WTC11 (cell line): Measurements from ENCODE around the gene GPC2. TPM values are rescaled to one million over a fixed set of nuclear protein-coding genes. Genes with fewer than 3 reads are reported as not detected.

ENCODE experiments used
- ATAC-seq: fragments of 200-7000 bp; cut with Tn5 transposase; 2 replicates; pipeline ENCODE4 v1.10.0; 2021; ENCODE audit warnings: mild to moderate bottlenecking, moderate library complexity
- CTCF ChIA-PET: fragments of 300-600 bp; sonication (Branson Sonifier 250); formaldehyde crosslinking; loops from one replicate; lab custom pipeline; 2021; ENCODE audit warnings: antibody characterized with exemption; lab: Charles Lee
- POLR2A ChIA-PET: fragments of 350-600 bp; sonication (Branson Sonifier 250); formaldehyde crosslinking; loops from one replicate; lab custom pipeline; 2021; ENCODE audit warnings: antibody characterized with exemption; lab: Charles Lee
- DNase-seq: peaks from one replicate; pipeline ENCODE4 v3.0.0; 2021; ENCODE audit warnings: low spot score
- H3K27ac Mint-ChIP-seq: 2 replicates; pipeline ENCODE4 v1.8.0; 2021; ENCODE audit warnings: mixed read lengths
- H3K27me3 Mint-ChIP-seq: 2 replicates; pipeline ENCODE4 v1.8.0; 2021; ENCODE audit warnings: low read depth, mild to moderate bottlenecking, moderate library complexity, mixed read lengths
- H3K36me3 Mint-ChIP-seq: 2 replicates; pipeline ENCODE4 v1.8.0; 2021; ENCODE audit warnings: mixed read lengths
- H3K4me1 Mint-ChIP-seq: 2 replicates; pipeline ENCODE4 v1.8.0; 2022; ENCODE audit warnings: mixed read lengths
- H3K4me3 Mint-ChIP-seq: 2 replicates; pipeline ENCODE4 v1.8.0; 2021; ENCODE audit warnings: mild to moderate bottlenecking, moderate library complexity, mixed read lengths
- H3K9me3 Mint-ChIP-seq: 2 replicates; pipeline ENCODE4 v1.8.0; 2021; ENCODE audit warnings: mixed read lengths
- ATF1 ChIP-seq: sonication (generic); formaldehyde crosslinking; IDR thresholded peaks from 2 replicates; pipeline ENCODE4 v1.8.1; 2023; ENCODE audit warnings: mild to moderate bottlenecking, moderate library complexity, missing genetic modification reagents
- MYBL2 ChIP-seq: sonication (generic); formaldehyde crosslinking; IDR thresholded peaks from 2 replicates; pipeline ENCODE4 v1.8.1; 2023; ENCODE audit warnings: mild to moderate bottlenecking, moderate library complexity, missing genetic modification reagents
- SMAD4 ChIP-seq: sonication (generic); formaldehyde crosslinking; IDR thresholded peaks from 2 replicates; pipeline ENCODE4 v1.8.0; 2022; ENCODE audit warnings: mild to moderate bottlenecking, missing genetic modification reagents
- SP1 ChIP-seq: sonication (generic); formaldehyde crosslinking; conservative IDR thresholded peaks from 2 replicates; pipeline ENCODE4 v1.8.1; 2022; ENCODE audit warnings: missing genetic modification reagents
- microRNA-seq: library from miRNA; unstranded; fragments of <30 nt; microRNA quantifications from one replicate; pipeline ENCODE4 v1.2.0, GENCODE V29; 2022; ENCODE audit warnings: borderline number of aligned reads
- total RNA-seq: library from RNA; stranded (reverse); gene quantifications from 3 replicates; pipeline ENCODE4 v1.2.3, GENCODE V29; 2021
- TF ChIP-seq, protein P1 (sequence below): sonication (generic); formaldehyde crosslinking; IDR thresholded peaks from 2 replicates; pipeline ENCODE4 v1.8.0; 2022; ENCODE audit warnings: mild to moderate bottlenecking, missing genetic modification reagents
- TF ChIP-seq, protein P2 (sequence below): fragments of 250-450 bp; sonication (Bioruptor Pico); IDR thresholded peaks from 2 replicates; pipeline ENCODE4 v1.9.0; 2021; ENCODE audit warnings: mild to moderate bottlenecking, borderline replicate concordance
- TF ChIP-seq, protein P3 (sequence below): sonication (generic); formaldehyde crosslinking; IDR thresholded peaks from 2 replicates; pipeline ENCODE4 v1.8.1; 2023; ENCODE audit warnings: mild to moderate bottlenecking, missing genetic modification reagents

GPC2 gene
- total RNA-seq, 1 experiment from 2014 or later, result 52.1 TPM

DNA sequence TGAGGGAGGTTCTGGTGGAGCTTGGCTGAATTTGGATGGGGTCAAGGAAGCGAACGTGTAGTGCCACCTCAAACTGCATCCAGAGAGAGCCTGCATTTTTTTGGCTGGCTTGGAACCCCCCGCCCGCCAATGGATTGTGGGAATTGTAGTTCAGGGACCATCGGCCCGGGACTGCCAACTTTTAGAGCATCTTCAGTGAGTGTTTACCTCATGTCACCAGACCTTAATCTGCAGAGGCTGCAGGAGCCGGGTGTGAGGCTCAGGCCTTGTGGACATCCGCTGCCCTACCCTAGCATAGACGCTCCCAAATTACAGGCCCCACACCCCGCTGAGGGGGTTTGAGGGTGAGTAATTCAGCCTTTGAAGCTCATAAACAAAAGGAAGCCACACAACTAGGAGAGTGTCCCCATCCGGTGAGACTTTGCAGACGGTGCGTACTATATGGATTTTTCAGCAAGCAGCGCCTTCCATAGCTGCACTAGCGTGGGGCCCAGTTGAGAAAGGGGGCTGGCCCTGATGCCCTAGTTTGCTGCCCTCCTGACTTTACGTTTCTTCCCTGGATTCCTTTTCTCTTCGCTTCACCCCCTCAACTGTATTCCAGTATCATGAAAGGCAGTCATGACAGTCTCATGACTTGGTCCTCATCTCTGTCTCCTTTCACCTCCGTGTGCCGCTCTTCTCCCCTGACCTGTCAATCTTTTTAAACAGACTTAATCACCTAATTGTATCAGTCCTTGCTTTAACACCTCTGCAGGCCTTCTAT is 57.0 kb downstream of the GPC2 start:
- peak; percentile 67 for TF ChIP-seq SP1 (CRISPR knock-in tag)
- no peak for TF ChIP-seq SMAD4 (CRISPR knock-in tag)
- TF ChIP-seq, protein P1, sequence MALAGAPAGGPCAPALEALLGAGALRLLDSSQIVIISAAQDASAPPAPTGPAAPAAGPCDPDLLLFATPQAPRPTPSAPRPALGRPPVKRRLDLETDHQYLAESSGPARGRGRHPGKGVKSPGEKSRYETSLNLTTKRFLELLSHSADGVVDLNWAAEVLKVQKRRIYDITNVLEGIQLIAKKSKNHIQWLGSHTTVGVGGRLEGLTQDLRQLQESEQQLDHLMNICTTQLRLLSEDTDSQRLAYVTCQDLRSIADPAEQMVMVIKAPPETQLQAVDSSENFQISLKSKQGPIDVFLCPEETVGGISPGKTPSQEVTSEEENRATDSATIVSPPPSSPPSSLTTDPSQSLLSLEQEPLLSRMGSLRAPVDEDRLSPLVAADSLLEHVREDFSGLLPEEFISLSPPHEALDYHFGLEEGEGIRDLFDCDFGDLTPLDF (CRISPR knock-in tag), result no peak
- TF ChIP-seq, protein P2, sequence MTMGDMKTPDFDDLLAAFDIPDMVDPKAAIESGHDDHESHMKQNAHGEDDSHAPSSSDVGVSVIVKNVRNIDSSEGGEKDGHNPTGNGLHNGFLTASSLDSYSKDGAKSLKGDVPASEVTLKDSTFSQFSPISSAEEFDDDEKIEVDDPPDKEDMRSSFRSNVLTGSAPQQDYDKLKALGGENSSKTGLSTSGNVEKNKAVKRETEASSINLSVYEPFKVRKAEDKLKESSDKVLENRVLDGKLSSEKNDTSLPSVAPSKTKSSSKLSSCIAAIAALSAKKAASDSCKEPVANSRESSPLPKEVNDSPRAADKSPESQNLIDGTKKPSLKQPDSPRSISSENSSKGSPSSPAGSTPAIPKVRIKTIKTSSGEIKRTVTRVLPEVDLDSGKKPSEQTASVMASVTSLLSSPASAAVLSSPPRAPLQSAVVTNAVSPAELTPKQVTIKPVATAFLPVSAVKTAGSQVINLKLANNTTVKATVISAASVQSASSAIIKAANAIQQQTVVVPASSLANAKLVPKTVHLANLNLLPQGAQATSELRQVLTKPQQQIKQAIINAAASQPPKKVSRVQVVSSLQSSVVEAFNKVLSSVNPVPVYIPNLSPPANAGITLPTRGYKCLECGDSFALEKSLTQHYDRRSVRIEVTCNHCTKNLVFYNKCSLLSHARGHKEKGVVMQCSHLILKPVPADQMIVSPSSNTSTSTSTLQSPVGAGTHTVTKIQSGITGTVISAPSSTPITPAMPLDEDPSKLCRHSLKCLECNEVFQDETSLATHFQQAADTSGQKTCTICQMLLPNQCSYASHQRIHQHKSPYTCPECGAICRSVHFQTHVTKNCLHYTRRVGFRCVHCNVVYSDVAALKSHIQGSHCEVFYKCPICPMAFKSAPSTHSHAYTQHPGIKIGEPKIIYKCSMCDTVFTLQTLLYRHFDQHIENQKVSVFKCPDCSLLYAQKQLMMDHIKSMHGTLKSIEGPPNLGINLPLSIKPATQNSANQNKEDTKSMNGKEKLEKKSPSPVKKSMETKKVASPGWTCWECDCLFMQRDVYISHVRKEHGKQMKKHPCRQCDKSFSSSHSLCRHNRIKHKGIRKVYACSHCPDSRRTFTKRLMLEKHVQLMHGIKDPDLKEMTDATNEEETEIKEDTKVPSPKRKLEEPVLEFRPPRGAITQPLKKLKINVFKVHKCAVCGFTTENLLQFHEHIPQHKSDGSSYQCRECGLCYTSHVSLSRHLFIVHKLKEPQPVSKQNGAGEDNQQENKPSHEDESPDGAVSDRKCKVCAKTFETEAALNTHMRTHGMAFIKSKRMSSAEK, result 0 out of 2 replicates have a peak, but pooled peaks have one; percentile 45
- TF ChIP-seq, protein P3, sequence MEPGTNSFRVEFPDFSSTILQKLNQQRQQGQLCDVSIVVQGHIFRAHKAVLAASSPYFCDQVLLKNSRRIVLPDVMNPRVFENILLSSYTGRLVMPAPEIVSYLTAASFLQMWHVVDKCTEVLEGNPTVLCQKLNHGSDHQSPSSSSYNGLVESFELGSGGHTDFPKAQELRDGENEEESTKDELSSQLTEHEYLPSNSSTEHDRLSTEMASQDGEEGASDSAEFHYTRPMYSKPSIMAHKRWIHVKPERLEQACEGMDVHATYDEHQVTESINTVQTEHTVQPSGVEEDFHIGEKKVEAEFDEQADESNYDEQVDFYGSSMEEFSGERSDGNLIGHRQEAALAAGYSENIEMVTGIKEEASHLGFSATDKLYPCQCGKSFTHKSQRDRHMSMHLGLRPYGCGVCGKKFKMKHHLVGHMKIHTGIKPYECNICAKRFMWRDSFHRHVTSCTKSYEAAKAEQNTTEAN (CRISPR knock-in tag), result 0 out of 2 replicates have a peak, but pooled peaks have one; percentile 29
- peak; percentile 32; the same call in 1 of the 2 replicates for TF ChIP-seq ATF1 (CRISPR knock-in tag)
- TF ChIP-seq MYBL2 (CRISPR knock-in tag), result 0 out of 2 replicates have a peak, but pooled peaks have one; percentile 49
- TF ChIP-seq, all 79 proteins: peak for 5
- Mint-ChIP-seq H3K36me3 (peaks cover 2% of the 10 kb centered on the region; the same call in 1 of the 2 replicates), H3K4me3 (peak overlapping the region; percentile 98), H3K27me3 (no peaks in the 10 kb centered on the region), H3K27ac (peak overlapping the region; percentile 96), H3K4me1 (peaks cover 18% of the 10 kb centered on the region), H3K9me3 (no peaks in the 10 kb centered on the region)
- ATAC-seq (peak; percentile 65), DNase-seq (peak; percentile 65)
- CTCF ChIA-PET, result interaction anchor here (1.6 kb wide), 1 partner anchor 11 kb away, joined by 8 read pairs; no protein-coding TSS in a partner anchor
- POLR2A ChIA-PET, result interaction anchor here (1.8 kb wide), 1 partner anchor 18 kb away, joined by 9 read pairs; the partner anchor contains the start of genes AP4M1 and MCM7

Small RNA genes lying within 50 kb of the gene (microRNA-seq; reads per million reads assigned to microRNA genes)
- gene MIR4658, result not detected

Other genes starting within 250 kb of the GPC2 start
- gene GJC3, start 247.8 kb downstream of the GPC2 start, total RNA-seq, result 2.9 to 3.7 TPM (median 3.4 TPM) in 3 replicates
- 1.6 to 2.7 TPM (median 1.8 TPM) in 3 replicates for gene AZGP1, start 201.3 kb downstream of the GPC2 start, total RNA-seq
- 46.6 to 51.8 TPM (median 47.6 TPM) in 3 replicates for gene ZKSCAN1, start 161.8 kb downstream of the GPC2 start, total RNA-seq
- 25.5 to 27.2 TPM (median 26.2 TPM) in 3 replicates for gene ZSCAN21, start 127.6 kb downstream of the GPC2 start, total RNA-seq
- gene ZNF3, start 95.7 kb downstream of the GPC2 start, total RNA-seq, result 38.1 to 48.3 TPM (median 39.1 TPM) in 3 replicates
- 118 to 124 TPM (median 119 TPM) in 3 replicates for gene COPS6, start 88.4 kb downstream of the GPC2 start, total RNA-seq
- 306 to 351 TPM (median 315 TPM) in 3 replicates for gene MCM7, start 76.0 kb downstream of the GPC2 start, total RNA-seq
- 16.9 to 18.0 TPM (median 17.4 TPM) in 3 replicates for gene AP4M1, start 75.7 kb downstream of the GPC2 start, total RNA-seq
- 121 to 132 TPM (median 122 TPM) in 3 replicates for gene TAF6, start 58.0 kb downstream of the GPC2 start, total RNA-seq
- gene CNPY4, start 57.7 kb downstream of the GPC2 start, total RNA-seq, result 14.3 to 15.1 TPM (median 14.6 TPM) in 3 replicates
- gene MBLAC1, start 50.4 kb downstream of the GPC2 start, total RNA-seq, result 3.0 to 3.5 TPM (median 3.0 TPM) in 3 replicates
- 199 to 235 TPM (median 227 TPM) in 3 replicates for gene LAMTOR4, start 28.5 kb downstream of the GPC2 start, total RNA-seq
- gene TRAPPC14, start 18.7 kb downstream of the GPC2 start, total RNA-seq, result 25.0 to 28.0 TPM (median 25.1 TPM) in 3 replicates
- 8.1 to 10.3 TPM (median 8.9 TPM) in 3 replicates for gene GAL3ST4, start 8.8 kb downstream of the GPC2 start, total RNA-seq
- gene STAG3, start 537 bp upstream of the GPC2 start, total RNA-seq, result 5.2 to 7.6 TPM (median 5.5 TPM) in 3 replicates
- 0.37 to 0.55 TPM in 2 of 3 replicates, not detected in the other for gene PVRIG, start 42.6 kb upstream of the GPC2 start, total RNA-seq
- gene SPDYE3, start 130.3 kb upstream of the GPC2 start, total RNA-seq, result not detected in 3 replicates
- 30.2 to 35.8 TPM (median 30.7 TPM) in 3 replicates for gene PILRB, start 180.7 kb upstream of the GPC2 start, total RNA-seq
- 1.8 to 3.2 TPM (median 3.0 TPM) in 3 replicates for gene PILRA, start 196.1 kb upstream of the GPC2 start, total RNA-seq